SK-N-SH treated with all-trans-retinoic acid at 6 μM for 48 hours (cell line): ENCODE results near the gene MGLL.

ENCODE experiments used
- TOX ChIP-seq: fragments of 250-450 bp; sonication (Bioruptor Pico); IDR thresholded peaks from 2 replicates; pipeline ENCODE4 v1.8.0; 2021; ENCODE audit warnings: mild to moderate bottlenecking, moderate library complexity, borderline replicate concordance
- ZC3H10 ChIP-seq: fragments of 250-450 bp; sonication (Bioruptor Pico); IDR thresholded peaks from 2 replicates; pipeline ENCODE4 v1.5.1; 2021; ENCODE audit warnings: mild to moderate bottlenecking, moderate library complexity

- no peak for TF ChIP-seq TOX (CRISPR knock-in tag)
- TF ChIP-seq ZC3H10, result no peak
These were observed 69.0 kb downstream of the MGLL start for GRCh38 chr3:127753338-127753737.
